ENCODE results near the gene ARHGAP22.

DNA sequence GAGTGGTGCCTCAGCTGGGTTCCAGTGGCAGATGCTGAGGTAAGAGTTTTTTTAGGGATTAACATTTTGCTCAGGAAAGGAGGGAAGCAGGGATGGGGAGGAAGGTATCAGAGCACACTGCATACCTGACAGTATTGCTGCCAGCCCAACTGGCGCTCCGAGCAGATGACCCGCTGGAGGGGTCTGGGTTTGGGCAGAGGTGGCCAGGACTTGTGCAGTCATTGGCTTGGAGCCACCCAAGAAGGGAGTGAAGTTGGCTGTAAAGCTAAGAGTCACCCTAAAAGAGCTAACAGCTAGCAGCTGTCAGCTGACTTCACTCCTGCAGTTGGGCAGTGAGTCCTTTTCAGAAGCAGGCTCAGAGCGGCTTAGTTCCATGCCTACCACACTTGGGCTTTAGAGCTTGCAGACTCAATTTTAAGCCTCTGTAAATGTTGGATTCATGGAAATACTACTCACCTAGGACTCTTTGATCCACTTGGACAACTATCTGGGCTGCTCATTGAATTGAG is 5.8 kb upstream of the ARHGAP22 start:
- no peak for TF ChIP-seq POLR2A (IDR thresholded peaks at IDR 0.05)
- no peak for TF ChIP-seq EP300 (IDR thresholded peaks at IDR 0.05)

All from tibial nerve (tissue), 3 donors.